ENCODE results near the gene AFF3.
"Not testable (repeated sequence)": the region's sequence is repeated elsewhere in the genome, so short reads cannot be mapped to it uniquely, and the experiment has no call there.

The AFF3 gene

GRCh38 chr2:99692785-99693184, 449.6 kb downstream of the AFF3 start:
- DNase-seq = peak; percentile 53

GRCh38 chr2:99691926-99692325, 450.5 kb downstream of the AFF3 start:
- DNase-seq = peak; percentile 11

GRCh38 chr2:99689145-99689742, 453.1 kb downstream of the AFF3 start:
- peak; percentile 6 for DNase-seq

GRCh38 chr2:99688699-99689098, 453.7 kb downstream of the AFF3 start:
- DNase-seq = no peak

- peak; percentile 50 for DNase-seq
Measured at GRCh38 chr2:99682275-99683060, 459.9 kb downstream of the AFF3 start.

- no peak for DNase-seq
Measured at GRCh38 chr2:99680946-99681345, 461.4 kb downstream of the AFF3 start.

- no peak for DNase-seq
Measured at GRCh38 chr2:99679518-99679917, 462.9 kb downstream of the AFF3 start.

- DNase-seq = no peak
Measured at GRCh38 chr2:99678625-99679024, 463.8 kb downstream of the AFF3 start.

- DNase-seq = no peak
Measured at GRCh38 chr2:99677814-99678213, 464.6 kb downstream of the AFF3 start.

- no peak for DNase-seq
Measured at GRCh38 chr2:99675130-99675661, 467.2 kb downstream of the AFF3 start.

- no peak for DNase-seq
Measured at GRCh38 chr2:99674090-99674489, 468.3 kb downstream of the AFF3 start.

- no peak for DNase-seq
Measured at GRCh38 chr2:99672766-99673350, 469.5 kb downstream of the AFF3 start.

- DNase-seq = no peak
Measured at GRCh38 chr2:99670768-99671734, 471.3 kb downstream of the AFF3 start.

- DNase-seq = no peak
Measured at GRCh38 chr2:99666256-99666655, 476.1 kb downstream of the AFF3 start.

- no peak for DNase-seq
Measured at GRCh38 chr2:99663641-99664040, 478.7 kb downstream of the AFF3 start.

GRCh38 chr2:99662761-99663341, 479.5 kb downstream of the AFF3 start:
- DNase-seq = peak; percentile 86

GRCh38 chr2:99661761-99662160, 480.6 kb downstream of the AFF3 start:
- not testable (repeated sequence) for DNase-seq

GRCh38 chr2:99660616-99661406, 481.6 kb downstream of the AFF3 start:
- DNase-seq = peak; percentile 43

- DNase-seq = no peak
Measured at GRCh38 chr2:99659874-99660273, 482.5 kb downstream of the AFF3 start.

GRCh38 chr2:99657691-99658258, 484.6 kb downstream of the AFF3 start:
- DNase-seq = no peak

GRCh38 chr2:99656994-99657393, 485.4 kb downstream of the AFF3 start:
- DNase-seq = no peak

Data from NCI-H69 (cell line).